Measurements from ENCODE around the gene DAB1. TPM values are rescaled to one million over a fixed set of nuclear protein-coding genes. Genes with fewer than 3 reads are reported as not detected.
"Not testable (repeated sequence)": the region's sequence is repeated elsewhere in the genome, so short reads cannot be mapped to it uniquely, and the experiment has no call there.

Gene DAB1
- total RNA-seq, 1 donor from 2014 or later: 1.9 TPM

- DNase-seq (ENCODE audit: low spot score): no peak
Observed at GRCh38 chr1:57124768-57125446, 299.0 kb downstream of the DAB1 start.

GRCh38 chr1:57124170-57124569 is 299.7 kb downstream of the DAB1 start:
- no peak for DNase-seq (ENCODE audit: low spot score)

- no peak for DNase-seq (ENCODE audit: low spot score)
Observed at GRCh38 chr1:57122031-57122430, 301.8 kb downstream of the DAB1 start.

- DNase-seq (ENCODE audit: low spot score): no peak
Observed at GRCh38 chr1:57118948-57119603, 304.8 kb downstream of the DAB1 start.

GRCh38 chr1:57117753-57118152 is 306.1 kb downstream of the DAB1 start:
- no peak for DNase-seq (ENCODE audit: low spot score)

- DNase-seq (ENCODE audit: low spot score): no peak
Observed at GRCh38 chr1:57116871-57117270, 307.0 kb downstream of the DAB1 start.

GRCh38 chr1:57115030-57115614 is 308.7 kb downstream of the DAB1 start:
- no peak for DNase-seq (ENCODE audit: low spot score)

GRCh38 chr1:57112148-57112547 is 311.7 kb downstream of the DAB1 start:
- DNase-seq (ENCODE audit: low spot score): no peak

GRCh38 chr1:57111175-57111574 is 312.7 kb downstream of the DAB1 start:
- no peak for DNase-seq (ENCODE audit: low spot score)

- no peak for DNase-seq (ENCODE audit: low spot score)
Observed at GRCh38 chr1:57109883-57110282, 314.0 kb downstream of the DAB1 start.

GRCh38 chr1:57109247-57109646 is 314.6 kb downstream of the DAB1 start:
- no peak for DNase-seq (ENCODE audit: low spot score)

GRCh38 chr1:57106296-57106695 is 317.6 kb downstream of the DAB1 start:
- no peak for DNase-seq (ENCODE audit: low spot score)

GRCh38 chr1:57102561-57103326 is 321.1 kb downstream of the DAB1 start:
- DNase-seq (ENCODE audit: low spot score): no peak

- no peak for DNase-seq (ENCODE audit: low spot score)
Observed at GRCh38 chr1:57101209-57101608, 322.7 kb downstream of the DAB1 start.

GRCh38 chr1:57094749-57095148 is 329.1 kb downstream of the DAB1 start:
- no peak for DNase-seq (ENCODE audit: low spot score)

GRCh38 chr1:57093122-57093521 is 330.7 kb downstream of the DAB1 start:
- DNase-seq (ENCODE audit: low spot score): no peak

GRCh38 chr1:57091642-57092041 is 332.2 kb downstream of the DAB1 start:
- DNase-seq (ENCODE audit: low spot score): no peak

- no peak for DNase-seq (ENCODE audit: low spot score)
Observed at GRCh38 chr1:57089855-57090254, 334.0 kb downstream of the DAB1 start.

- no peak for DNase-seq (ENCODE audit: low spot score)
Observed at GRCh38 chr1:57089221-57089620, 334.6 kb downstream of the DAB1 start.

GRCh38 chr1:57088653-57089052 is 335.2 kb downstream of the DAB1 start:
- no peak for DNase-seq (ENCODE audit: low spot score)

- DNase-seq (ENCODE audit: low spot score): not testable (repeated sequence)
Observed at GRCh38 chr1:57087660-57088059, 336.2 kb downstream of the DAB1 start.

- no peak for DNase-seq (ENCODE audit: low spot score)
Observed at GRCh38 chr1:57086154-57086553, 337.7 kb downstream of the DAB1 start.

All from mesenteric fat pad (tissue), 1 donor.